ENCODE measurements around the gene SYF2.
"Not testable (repeated sequence)": the region's sequence is repeated elsewhere in the genome, so short reads cannot be mapped to it uniquely, and the experiment has no call there.

The SYF2 gene

DNA sequence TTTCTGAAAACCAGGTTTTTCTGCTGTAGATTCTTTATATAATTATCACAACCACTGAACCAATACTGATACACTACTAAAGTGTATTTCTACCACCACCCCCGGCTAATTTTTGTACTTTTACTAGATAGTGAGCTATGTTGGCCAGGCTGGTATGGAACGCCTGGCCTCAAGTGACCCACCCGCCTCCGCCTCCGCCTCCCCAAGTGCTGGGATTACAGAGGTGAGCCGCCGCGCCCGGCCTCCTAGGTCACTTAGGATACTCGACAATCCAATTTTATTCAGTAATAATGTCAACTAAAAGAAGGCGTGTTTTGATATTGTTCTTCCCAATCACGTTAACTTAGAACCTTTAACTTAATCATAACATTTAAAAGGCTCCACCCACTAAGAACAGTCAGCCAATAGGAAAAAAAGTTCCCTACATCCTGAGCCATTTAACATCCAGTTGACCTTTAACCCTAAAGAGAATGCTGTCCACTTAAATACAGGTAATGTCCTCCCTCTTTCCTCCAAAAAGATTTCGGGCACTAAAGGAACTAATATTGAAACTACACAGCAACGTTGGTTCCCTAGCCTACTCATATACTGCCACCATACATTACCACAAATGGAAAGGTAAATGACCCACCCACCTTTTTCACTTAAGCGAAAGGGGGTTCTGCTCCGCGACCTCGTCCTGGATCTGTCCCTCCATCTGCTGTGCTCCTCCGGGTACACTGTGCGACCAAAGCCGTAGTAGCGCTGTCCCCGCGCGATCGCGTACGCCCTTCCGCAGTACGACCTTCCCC lies 13.7 kb upstream of the SYF2 start:
- no peak for DNase-seq

- DNase-seq: no peak
Measured at GRCh38 chr1:25245393-25245792, 13.1 kb upstream of the SYF2 start.

GRCh38 chr1:25243907-25244306 lies 11.6 kb upstream of the SYF2 start:
- no peak for DNase-seq

DNA sequence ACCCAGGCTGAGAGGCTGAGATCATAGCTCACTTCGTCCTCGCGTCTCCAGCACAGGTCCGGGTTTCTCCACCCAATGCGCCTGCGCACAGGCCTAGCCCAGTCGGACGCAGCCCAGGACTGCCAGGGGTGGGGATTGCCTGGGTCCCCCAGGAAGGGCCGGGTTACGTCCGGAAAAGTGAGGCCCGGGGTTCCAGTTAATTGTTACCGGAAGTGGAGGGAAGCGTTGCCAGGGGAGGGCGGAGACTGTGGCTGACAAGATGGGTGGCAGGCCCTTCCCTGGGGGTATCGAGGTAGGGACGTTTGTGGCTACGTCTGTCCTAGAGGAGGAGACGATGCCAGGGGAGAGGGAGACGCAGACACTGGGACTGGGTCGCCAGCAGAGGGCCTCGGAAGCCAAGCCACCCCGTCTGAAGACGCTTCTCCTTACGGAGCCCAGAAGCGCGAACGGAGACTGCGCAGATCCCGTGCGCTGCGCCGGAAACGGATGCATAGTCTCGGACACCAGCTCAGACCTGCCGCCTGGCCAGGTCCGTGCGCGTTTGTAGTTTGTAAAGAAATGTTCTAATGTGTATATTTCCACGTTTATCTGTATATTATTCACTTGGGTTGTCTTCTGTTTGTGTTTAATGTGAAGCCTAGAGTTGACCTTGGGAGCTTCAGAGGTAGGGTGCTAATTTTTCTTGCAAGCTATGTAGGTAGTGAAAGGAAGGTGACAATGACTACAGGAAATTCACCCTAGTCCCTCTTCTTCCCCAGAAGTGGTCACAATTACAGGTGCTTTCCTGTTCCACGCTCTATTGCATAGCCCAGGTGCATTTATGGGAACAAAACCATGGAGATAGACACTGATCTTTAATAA lies 7.6 kb upstream of the SYF2 start:
- peak; percentile 93 to 94 for DNase-seq

DNA sequence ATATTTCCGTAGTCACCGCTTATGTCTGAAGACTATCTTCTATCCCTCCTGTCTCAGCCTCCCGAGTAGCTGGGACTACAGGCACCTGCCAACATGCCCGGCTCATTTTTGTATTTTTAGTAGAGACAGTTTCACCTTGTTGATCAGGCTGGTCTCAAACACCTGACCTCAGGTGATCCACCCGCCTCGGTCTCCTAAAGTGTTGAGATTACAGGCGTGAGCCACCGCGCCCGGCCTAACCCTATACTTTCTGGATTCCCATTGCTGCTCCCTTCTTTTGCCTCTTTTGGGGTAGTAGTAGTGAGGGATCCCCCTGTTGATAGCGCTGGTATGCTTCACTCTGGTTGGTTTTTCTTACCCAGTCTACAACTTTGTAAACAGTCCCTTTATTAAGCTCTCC lies 5.7 kb upstream of the SYF2 start:
- DNase-seq: no peak

- DNase-seq: not testable (repeated sequence)
Measured at GRCh38 chr1:25236261-25236660, 4.0 kb upstream of the SYF2 start.

GRCh38 chr1:25235411-25235810 lies 3.1 kb upstream of the SYF2 start:
- not testable (repeated sequence) for DNase-seq

DNA sequence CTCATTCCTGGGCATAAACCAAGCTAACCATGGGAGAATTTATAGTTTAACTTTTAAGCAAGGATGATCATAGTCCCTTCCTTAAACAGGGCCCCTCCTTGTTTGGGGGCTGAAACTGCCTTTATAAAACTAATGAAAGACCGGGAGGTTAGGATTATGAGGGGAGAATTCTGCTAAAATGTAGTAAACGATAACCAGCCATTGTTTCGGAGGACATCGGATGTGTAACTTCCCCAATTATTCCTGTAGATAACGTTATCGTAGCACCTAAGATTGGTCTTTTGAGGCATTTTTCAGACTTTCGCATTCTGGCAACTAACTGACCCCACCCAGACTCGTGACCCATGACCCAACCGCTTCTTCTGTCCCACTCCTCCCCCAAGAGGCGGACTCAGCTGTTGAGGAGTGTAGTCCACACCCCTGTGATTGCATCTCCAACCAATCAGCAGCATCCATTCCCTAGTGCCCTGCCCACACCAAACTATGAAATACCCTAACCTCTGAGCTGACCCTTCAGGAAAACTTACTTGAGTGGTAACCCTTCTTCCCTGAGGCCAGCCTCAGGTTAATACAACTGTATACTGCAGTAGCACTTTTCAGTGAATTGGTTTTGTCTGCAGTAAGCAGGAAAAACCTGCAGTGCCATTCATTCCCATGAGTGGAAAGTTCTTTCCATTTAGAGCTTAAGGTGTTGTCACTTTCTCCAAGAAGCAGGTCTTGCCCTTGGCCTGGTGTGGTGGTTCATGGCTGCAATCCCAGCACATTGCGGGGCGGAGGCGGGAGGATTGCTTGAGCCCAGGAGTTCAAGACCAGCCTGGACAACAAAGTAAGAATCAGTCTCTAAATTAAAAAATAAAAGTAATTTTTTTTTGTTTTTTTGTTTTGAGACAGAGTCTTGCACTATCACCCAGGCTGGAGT lies 823 bp upstream of the SYF2 start:
- DNase-seq: peak; percentile 81 to 86

DNA sequence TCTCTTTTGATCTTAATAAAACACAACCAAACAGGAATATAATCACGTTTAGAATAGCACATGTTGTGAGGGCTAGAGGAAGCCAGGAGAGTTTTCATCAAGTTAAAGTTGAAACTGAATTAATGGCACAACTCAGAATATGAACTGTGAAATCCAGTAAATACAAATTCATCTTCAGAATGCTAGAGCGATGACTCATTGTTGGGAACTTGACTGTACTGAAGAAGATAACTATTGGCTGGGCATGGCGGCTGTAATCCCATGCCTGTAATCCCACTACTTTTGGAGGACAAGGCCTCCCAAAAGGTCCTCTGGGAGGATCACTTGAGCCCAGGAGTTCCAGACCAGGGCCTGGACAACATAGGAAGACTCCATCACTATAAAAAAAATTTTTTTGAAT lies 8.8 kb downstream of the SYF2 start:
- no peak for DNase-seq

- DNase-seq: no peak
Measured at GRCh38 chr1:25222606-25223005, 9.7 kb downstream of the SYF2 start.

- no peak for DNase-seq
Measured at GRCh38 chr1:25220666-25221065, 11.6 kb downstream of the SYF2 start.

DNA sequence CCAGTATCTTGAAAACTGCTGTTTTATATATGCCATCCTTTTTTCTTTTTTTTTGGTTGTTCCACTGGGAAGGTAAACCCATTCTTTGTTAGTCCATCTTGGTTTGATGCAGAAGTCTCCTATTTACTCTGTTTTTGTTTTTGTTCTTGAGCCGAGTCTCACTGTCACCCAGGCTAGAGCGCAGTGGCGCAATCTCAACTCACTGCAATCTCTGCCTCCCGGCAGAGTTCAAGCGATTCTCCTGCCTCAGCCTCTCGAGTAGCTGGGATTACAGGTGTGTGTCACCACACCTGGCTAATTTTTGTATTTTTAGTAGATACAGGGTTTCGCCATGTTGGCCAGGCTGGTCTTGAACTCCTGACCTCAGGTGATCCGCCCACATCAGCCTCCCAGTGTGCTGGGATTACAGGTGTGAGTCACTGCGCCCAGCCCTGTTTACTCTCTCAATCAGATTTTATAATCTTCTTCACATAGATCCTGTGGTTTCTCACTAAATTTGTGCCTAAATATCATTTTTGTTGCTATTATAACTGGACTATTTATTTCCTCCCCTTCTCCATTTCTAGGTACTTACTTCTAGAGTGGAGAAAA lies 12.5 kb downstream of the SYF2 start:
- DNase-seq: no peak

DNA sequence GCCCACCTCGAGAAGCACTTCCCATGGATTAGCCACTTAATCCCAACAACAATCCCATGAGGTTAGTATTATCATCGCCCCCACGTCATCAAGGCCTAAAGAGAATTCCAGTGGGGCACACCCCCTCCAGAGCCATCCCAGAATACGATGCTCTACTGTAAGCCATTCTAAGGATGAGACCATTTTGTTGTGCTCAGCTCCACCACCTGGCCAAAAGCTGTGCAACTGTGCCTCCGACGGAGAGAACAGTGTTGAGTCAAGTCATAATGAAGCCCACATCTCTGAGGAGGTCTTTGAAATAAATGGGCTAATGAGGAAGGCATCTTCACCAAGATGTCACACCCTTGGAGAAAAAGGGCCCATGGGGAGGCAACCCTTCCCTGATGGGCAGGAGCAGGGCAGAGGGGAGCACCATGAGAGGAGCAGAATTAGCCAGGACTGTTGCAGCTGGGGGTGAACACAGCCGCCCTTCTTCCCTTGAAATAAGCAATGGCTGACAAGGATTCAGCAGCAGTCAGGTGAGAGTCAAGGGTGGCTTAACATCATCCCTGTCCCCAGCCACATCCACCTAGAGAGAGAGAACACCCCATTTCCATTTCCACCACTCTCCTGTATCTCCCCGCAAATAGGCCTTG lies 14.6 kb downstream of the SYF2 start:
- no peak for DNase-seq

DNA sequence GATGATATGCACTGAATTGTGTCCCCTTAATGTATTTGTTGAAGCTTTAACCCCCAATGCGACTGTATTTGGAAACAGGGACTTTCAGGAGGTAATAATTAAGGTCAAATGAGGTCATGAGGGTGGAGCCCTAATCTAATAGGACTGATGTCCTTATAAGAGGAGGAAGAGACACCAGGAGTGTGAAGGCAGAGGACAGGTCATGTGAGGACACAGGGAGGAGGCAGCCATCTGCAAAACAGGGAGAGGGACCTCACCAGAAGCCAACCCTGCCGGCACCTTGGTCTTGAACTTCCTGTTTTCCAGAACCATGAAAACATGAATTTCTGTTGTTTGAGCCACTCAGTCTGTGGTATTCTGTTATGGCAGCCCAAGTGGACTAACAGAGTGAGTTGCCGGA lies 15.3 kb downstream of the SYF2 start:
- no peak for DNase-seq

DNA sequence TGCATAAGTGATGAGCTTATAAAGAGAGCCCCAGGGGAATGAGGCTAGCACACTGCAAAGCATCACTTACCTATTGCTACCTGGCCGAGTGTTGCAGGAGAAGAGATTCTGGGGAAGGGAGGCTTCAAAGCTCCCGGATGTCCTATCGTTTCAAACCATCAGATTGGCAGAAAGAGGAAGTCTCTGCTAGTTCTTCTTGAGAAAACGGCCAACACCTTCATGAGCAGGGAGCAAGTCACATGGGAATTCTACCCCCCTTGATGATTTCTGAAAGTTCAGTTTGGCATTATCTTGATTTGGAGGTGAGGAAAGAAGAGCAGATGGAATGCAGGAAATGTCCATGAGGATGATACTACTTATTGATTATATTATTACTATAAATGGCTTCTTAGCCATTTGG lies 16.2 kb downstream of the SYF2 start:
- no peak for DNase-seq

DNA sequence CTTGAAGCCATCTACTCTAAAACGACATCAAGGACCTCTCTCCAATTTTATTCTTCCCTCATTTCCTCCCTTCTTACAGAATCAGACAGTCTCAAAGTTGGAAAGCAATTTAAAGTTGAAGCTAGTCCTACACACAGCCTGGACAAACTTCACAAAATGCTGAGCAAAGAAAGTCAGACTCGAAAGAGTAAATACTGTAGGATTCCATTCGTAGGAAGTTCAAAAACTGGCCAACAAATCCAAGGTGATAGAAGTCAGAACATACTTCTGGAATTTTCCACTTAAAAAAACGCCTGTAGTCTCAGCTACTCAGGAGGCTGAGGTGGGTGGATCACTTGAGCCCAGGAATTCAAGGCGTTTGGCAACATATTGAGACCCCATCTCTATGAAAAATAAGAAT lies 19.6 kb downstream of the SYF2 start:
- DNase-seq: no peak

DNA sequence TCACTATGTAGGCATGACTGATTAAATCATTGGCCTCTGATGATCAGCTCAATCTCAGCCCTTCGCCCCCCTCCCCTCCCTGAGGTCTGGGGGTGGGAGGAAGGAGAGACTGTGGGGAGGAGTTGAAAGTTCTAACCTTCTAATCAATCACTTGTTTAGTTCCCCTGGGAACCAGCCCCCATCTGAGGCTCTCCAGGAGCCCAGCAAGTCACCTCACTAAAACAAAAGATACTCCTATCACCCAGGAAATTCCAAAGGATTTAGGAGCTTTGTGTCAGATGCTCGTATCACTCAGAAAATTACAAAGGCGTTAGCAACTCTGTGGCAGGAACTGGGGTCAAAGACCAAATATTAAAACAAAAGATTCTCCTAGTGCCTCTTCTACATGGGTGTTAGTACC lies 21.6 kb downstream of the SYF2 start:
- no peak for DNase-seq

DNA sequence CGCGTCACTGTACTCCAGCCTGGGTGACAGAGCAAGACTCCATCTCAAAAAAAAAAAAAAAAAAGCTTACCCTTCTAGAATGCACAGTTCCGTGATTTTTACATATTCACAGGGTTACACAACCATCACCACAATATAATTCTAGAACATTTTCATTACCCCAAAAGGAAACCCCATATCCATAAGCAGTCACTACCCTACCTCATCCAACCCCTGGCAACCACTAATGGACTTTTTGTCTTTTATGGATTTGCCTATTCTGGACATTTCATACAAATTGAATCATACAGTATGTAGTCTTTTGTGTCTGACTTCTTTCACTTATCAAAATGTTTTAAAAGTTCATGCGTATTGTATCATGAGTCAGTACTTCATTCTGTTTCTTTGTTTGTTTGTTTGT lies 22.8 kb downstream of the SYF2 start:
- no peak for DNase-seq

DNA sequence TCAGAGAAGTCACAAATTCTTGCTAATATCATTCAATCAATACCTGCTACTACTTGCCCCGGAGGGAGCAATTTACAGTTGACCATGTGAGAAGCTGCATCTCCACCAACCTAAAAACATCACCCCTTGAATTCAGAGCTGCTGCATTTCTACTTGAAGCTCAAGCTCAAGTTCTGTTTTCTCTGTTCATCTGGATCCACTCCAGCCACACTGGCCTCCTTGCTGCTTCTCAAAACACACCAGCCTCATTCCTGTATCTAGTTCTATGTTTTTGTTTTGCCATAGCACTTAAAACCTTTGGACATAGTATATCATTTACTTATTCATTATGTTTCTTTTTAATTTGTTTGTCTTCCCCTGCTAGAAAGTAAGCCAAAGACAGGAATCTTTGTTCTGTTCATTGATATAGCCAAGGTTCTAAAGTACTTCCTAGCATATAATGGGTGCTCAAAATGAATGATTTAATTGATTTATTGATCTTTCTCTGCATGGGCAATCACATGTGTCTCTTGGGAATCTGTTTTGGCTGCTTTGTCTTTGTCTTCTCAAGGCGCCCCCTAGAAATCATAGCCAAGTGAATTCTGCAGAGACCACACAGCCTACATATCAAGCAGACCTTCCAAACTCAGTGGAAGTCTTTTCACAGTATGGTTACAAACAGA lies 23.6 kb downstream of the SYF2 start:
- no peak for DNase-seq

DNA sequence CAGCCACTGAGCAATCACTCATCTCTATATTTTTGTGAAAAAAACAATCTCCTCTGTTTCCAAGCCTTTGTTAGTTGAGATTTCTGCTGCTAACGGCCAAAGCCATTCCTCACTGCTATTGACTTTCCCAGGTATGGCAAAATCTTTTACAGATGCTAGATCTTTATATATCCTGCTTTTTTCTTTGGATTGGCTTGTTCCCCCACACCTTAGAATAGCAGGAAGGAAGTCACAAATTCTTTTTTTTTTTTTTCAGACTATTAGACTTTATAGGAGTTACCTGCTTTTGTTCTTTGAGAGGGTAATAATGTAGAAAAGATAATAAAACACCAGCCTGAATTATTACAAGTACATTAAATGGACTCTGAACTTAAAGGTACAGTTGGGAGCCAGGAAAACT lies 24.2 kb downstream of the SYF2 start:
- DNase-seq: no peak

DNA sequence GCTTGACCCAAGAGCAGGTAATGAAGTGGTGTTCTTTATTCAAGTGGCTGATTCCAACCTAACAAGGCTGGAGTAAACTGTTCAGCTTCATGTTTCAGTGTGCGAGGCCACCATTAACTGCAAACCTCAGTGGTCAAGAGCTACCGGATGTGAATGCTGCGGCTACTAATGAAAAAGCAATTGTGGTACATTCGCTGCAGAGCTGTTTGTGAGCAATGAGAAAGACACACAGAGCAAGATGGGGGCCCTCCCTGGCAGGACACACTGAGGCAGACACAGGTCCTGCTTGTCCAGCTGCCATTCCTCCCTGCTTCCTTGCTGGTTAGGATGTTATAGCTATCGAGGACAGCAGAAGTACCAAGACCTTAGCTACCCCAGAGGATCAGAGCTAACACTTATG lies 26.1 kb downstream of the SYF2 start:
- no peak for DNase-seq

DNA sequence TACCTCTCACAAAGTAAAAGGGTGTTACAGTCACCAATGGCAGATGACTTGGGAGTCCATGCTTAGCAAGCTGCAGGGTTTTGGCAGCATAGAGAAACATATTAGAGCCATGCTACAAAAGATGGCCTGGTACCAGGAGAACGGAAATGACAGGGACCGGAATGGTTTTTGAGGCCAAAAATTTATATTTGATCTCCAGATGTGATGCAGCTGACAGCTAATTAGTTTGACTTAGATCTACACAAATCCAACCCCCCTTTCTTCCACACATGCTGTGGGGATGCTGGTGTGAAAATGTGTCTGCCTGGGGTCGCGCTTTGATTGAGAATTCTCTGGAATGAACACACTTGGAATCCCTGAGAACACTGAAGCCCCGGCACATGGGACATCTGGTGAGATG lies 26.5 kb downstream of the SYF2 start:
- DNase-seq: no peak

Data from CD4-positive, alpha-beta T cell treated with Interleukin-1 beta for 1 hour (primary cell).